ENCODE data around the gene ECHS1.

Gene ECHS1

DNA sequence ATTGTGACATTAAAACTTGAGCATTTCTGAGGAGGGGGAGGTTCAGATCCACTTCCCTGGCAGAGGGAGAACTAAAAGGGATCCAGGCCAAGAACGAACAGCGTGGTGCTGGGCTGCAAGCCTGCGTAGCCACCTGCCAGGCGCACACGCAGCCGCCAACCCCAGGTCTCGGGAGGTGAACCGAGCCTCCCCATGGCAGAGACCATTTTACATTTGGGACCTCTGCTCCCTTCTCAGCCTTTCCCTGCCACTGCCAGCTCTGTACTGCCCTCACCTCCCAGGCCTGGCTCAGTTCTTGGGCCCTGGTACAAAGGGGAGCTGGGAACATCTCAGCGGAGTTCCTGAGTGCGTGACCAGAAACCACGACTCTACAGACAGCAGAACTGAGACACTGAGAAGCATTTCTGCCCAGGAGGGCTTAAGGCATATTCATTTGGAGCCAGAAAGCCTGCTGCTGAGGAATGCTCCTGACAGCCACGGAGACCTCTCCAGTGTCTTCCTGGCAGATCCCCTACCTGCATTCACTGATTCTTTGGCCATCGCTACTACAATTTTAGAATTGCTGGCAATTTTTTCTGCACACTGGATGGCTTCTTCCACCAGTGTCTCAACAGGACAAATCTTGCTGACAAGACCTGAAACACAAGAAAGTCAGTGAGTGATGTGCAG is 7.6 kb downstream of the ECHS1 start:
- peaks cover 75% of the 10 kb centered on the region for H3K36me3 ChIP-seq (replicated peaks)
- H3K9me3 ChIP-seq: no peaks in the 10 kb centered on the region
- no peak overlapping the region for H3K4me3 ChIP-seq
- H3K27me3 ChIP-seq (ENCODE audit: low read depth): no peaks in the 10 kb centered on the region
- H3K4me1 ChIP-seq: no peaks in the 10 kb centered on the region; the same call in 1 of the 2 replicates
- in situ Hi-C loops (cut with MboI; ENCODE audit: low sequenced_read_pairs): no loop called here
- DNase-seq (ENCODE audit: low spot score in 2 of 2): no peak

DNA sequence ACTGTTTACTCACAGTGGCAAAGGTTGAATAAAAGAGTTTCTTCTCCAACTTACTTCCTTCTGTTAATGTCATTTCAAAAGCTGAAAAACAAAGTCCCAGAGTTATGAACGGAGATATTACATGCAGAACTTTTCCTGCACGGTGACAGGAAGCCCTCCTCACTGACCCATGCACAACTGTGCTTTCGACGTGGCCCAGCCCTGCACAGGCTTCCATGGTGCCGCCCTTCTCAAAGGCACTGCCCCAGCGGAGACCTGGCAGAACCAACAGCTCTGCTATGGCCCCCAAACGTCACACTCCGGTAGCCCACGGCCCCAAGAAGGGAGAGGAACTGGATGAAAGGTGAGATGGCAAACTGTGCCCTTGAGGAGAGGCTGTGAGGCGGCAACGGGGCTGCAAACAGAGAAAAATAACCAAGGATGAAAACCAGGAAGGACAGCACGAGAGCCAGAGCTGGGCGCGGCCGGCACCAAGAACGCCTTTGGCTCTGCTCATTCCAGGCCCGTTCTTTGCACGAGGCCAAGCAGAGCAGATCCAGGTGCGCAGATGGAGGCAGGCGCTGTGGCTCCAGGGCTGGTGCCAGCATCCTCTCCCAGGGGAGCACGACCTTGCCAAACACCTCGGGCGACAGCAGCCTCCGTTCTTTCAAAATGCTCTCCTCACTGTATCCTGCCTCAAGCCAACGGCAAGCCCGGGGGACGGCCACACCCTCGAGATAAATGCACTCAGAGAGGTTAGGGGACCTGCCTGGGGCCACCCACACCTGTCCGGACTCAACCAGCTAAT is 8.3 kb downstream of the ECHS1 start:
- H3K36me3 ChIP-seq (replicated peaks): peaks cover 67% of the 10 kb centered on the region
- in situ Hi-C loops (cut with MboI; ENCODE audit: low sequenced_read_pairs): no loop called here
- DNase-seq (ENCODE audit: low spot score in 2 of 2): no peak

DNA sequence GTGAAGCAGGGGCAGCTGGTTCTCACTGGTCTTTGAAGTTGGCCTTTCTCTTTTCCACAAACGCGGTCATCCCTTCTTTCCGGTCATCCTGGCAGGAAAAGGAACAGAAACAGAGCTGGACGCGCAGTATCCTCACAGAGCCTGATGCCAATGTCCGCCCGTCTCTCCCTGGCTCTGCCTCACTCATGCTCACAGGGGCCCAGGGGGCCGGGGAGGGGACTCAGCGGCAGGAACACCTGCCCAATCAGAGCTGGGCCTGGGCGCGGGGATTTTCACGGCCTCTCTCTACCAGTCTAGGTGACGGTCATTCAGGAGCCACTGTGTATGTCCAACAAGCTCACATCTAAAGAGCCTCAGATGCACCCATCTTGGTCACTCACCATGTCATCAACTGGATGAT is 10.3 kb downstream of the ECHS1 start:
- in situ Hi-C loops (cut with MboI; ENCODE audit: low sequenced_read_pairs): no loop called here
- peaks cover 50% of the 10 kb centered on the region for H3K36me3 ChIP-seq (replicated peaks)
- no peaks in the 10 kb centered on the region; the same call in 1 of the 2 replicates for H3K4me1 ChIP-seq
- no peak for DNase-seq (ENCODE audit: low spot score in 2 of 2)
- H3K27me3 ChIP-seq (ENCODE audit: low read depth): no peaks in the 10 kb centered on the region
- no peaks in the 10 kb centered on the region for H3K9me3 ChIP-seq
- H3K4me3 ChIP-seq: no peak overlapping the region

More for the DNA sequence above, 8.3 kb downstream of the ECHS1 start:
- no peaks in the 10 kb centered on the region for H3K27me3 ChIP-seq (ENCODE audit: low read depth)
- H3K9me3 ChIP-seq: no peaks in the 10 kb centered on the region
- no peaks in the 10 kb centered on the region; the same call in 1 of the 2 replicates for H3K4me1 ChIP-seq
- no peak overlapping the region for H3K4me3 ChIP-seq

DNA sequence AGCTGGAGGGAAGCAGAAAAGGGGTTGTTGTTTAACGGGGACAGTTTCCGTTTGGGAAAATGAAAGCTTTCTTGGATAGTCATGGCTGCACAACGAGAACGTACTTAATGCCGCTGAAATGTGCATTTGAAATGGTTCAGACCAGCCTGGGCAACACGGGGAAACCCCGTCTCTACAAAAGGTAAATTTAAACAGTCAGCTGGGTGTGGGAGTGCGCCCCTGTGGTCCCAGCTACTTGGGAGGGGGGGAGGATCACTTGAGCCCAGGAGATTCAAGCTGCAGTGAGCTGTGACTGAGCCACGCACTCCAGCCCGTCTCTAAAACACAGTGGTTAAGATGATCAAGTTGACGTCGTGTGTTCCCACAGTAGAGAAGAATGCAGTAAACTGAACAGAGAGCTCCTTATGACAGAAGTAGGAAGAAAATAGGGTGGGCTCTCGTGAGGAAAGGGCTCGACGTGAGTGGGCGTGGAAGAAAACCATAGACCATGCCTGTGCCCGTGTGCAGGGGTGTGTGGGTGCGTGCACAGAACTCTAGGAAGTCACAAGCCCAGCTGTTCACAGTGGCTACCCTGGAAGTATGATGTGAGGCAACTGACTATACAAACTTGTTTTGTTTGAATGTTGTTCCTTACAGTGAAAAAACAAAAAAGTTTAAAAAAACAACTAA is 11.2 kb downstream of the ECHS1 start:
- no peaks in the 10 kb centered on the region for H3K9me3 ChIP-seq
- in situ Hi-C loops (cut with MboI; ENCODE audit: low sequenced_read_pairs): no loop called here
- no peak overlapping the region for H3K4me3 ChIP-seq
- H3K4me1 ChIP-seq: no peaks in the 10 kb centered on the region; the same call in 1 of the 2 replicates
- DNase-seq (ENCODE audit: low spot score in 2 of 2): no peak
- H3K36me3 ChIP-seq (replicated peaks): peaks cover 48% of the 10 kb centered on the region
- H3K27me3 ChIP-seq (ENCODE audit: low read depth): no peaks in the 10 kb centered on the region

DNA sequence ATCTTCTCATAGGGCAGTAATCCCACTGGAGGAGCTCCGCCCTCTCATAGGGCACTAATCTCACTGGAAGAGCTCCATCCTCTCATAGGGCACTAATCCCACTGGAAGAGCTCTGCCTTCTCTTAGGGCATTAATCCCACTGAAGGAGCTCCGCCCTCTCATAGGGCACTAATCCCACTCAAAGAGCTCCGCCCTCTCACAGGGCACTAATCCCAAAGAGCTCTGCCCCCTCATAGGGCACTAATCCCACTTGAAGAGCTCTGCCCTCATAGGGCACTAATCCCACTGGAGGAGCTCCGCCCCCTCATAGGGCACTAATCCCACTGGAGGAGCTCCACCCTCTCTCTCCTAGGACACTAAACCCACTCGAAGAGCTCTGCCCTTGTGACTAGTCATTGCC is 11.9 kb downstream of the ECHS1 start:
- peaks cover 45% of the 10 kb centered on the region for H3K36me3 ChIP-seq (replicated peaks)

DNA sequence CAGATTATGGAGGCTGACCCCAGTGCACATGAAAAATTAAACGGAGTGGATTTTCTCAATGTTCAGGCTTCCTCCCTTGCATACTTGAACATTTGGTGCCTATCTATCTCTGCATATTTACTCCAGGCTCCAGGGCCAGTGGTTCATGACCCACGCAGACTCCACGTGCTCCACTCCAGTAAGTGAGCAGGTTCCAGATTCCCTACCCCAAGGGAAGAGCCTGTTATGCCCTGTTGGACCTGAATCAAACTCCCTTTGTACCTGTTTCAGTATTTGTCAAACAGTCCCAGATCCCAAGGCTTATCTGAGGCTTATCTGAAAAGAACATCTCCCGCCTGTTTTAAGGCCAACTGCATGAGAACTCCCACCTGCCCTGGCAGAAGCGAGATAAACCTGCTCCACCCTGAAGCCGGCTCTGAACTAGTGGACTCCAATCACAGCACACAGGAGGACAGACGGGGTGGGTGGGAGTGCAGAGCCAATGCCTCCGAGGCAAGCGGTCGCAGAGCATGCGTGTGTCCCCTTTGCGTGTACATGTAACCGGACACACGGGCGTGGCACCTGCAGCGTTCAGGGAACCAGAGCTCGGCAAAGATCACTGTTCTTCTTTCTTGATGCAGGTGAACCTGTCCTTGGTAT is 13.1 kb downstream of the ECHS1 start:
- in situ Hi-C loops (cut with MboI; ENCODE audit: low sequenced_read_pairs): no loop called here
- no peak for DNase-seq (ENCODE audit: low spot score in 2 of 2)
- H3K9me3 ChIP-seq: no peaks in the 10 kb centered on the region
- peaks cover 7% of the 10 kb centered on the region for H3K4me1 ChIP-seq
- H3K36me3 ChIP-seq (replicated peaks): peaks cover 43% of the 10 kb centered on the region
- no peaks in the 10 kb centered on the region for H3K27me3 ChIP-seq (ENCODE audit: low read depth)
- no peak overlapping the region for H3K4me3 ChIP-seq

More for the DNA sequence above, 11.9 kb downstream of the ECHS1 start:
- peaks cover 6% of the 10 kb centered on the region for H3K4me1 ChIP-seq
- H3K9me3 ChIP-seq: no peaks in the 10 kb centered on the region
- H3K27me3 ChIP-seq (ENCODE audit: low read depth): no peaks in the 10 kb centered on the region
- H3K4me3 ChIP-seq: no peak overlapping the region
- in situ Hi-C loops (cut with MboI; ENCODE audit: low sequenced_read_pairs): no loop called here
- DNase-seq (ENCODE audit: low spot score in 2 of 2): peak in 1 of 2 experiments; percentile 32

DNA sequence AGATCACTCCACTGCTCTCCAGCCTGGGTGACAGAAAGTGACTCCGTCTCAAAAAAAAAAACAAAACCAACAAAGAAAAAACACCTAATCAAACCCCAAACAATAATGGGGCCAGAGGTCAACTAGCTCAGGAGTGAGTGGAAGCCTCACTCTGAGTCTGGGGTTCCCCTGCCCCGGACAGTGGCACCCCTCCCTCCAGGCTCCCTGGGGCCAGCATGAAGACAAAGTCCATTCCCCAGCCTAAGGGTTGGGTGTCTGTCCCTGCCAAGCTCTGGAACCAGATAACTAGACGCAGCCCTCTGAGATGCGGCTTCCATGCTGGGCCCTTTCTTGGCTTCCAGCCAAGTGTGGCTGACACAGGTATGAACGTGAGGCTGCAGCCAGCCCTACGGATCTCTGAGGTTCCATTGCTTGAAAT is 13.6 kb downstream of the ECHS1 start:
- H3K4me1 ChIP-seq: peaks cover 7% of the 10 kb centered on the region
- H3K36me3 ChIP-seq (replicated peaks): peaks cover 37% of the 10 kb centered on the region
- DNase-seq (ENCODE audit: low spot score in 2 of 2): no peak

DNA sequence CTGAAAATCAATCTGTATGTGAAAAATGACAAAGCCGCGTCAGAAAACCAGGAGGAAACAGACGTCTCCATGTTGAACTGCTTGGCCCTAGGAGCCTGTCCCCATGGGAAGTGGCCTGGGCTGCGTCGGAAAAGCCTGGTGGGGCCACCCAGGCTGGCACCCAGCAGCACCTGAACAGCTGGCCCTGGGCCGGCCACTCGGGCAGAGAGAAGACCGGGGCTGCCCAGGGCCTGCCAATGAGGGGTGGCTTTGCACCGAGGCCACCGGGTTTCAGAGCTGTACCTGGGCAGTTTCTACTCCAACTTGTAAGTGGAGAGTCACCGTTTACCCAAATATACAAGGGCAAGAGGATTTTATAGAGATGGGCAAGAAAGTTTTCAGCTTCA is 14.2 kb downstream of the ECHS1 start:
- no peaks in the 10 kb centered on the region for H3K27me3 ChIP-seq (ENCODE audit: low read depth)

More for the DNA sequence above, 13.6 kb downstream of the ECHS1 start:
- in situ Hi-C loops (cut with MboI; ENCODE audit: low sequenced_read_pairs): no loop called here
- Histone ChIP-seq H3K4me3 (no peak overlapping the region), H3K27me3 (ENCODE audit: low read depth) (no peaks in the 10 kb centered on the region), H3K9me3 (no peaks in the 10 kb centered on the region)

DNA sequence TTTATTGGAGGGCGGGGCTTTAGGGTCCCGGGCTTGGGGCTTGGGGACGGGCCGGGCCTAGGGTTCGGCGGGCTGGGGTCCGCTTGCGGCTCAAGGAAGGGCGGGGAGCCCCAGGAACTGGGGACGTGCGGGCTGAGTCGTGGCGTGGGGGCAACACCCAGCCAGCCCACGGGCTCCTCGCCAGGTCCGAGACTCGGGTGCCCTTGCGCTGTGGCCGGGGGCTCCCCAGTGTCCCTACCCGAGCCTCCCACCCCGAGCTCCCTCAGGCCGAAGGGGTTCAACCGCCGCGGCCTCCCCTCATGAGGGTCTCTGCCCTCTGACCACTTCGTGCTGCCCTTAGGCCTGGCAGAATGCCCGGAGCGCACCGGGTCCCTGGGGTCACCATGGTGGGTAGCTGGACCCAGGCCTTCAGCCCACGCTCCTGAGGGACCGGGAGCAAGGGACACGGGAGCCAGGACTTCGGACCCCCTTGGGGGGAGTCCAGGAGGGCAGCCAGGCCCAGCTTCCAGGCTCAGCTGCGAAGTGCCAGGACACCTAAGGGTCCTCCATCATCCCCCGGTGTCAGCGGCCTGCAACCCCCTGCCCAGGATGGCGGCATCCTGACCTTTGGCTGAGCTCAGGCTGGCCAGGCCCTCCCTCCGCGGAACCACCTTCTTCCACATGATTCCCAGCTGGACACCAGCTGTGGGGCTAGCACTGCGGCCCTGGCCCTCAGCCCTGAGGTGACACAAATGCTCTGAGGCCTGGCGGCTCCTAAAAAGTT is 14.8 kb downstream of the ECHS1 start:
- no peaks in the 10 kb centered on the region for H3K9me3 ChIP-seq
- H3K4me3 ChIP-seq: no peak overlapping the region
- in situ Hi-C loops (cut with MboI; ENCODE audit: low sequenced_read_pairs): no loop called here
- DNase-seq (ENCODE audit: low spot score in 2 of 2): no peak
- no peaks in the 10 kb centered on the region for H3K27me3 ChIP-seq (ENCODE audit: low read depth)
- peaks cover 26% of the 10 kb centered on the region for H3K36me3 ChIP-seq (replicated peaks)
- peaks cover 7% of the 10 kb centered on the region for H3K4me1 ChIP-seq

More for the DNA sequence above, 14.2 kb downstream of the ECHS1 start:
- Histone ChIP-seq H3K4me3 (no peak overlapping the region), H3K4me1 (peaks cover 7% of the 10 kb centered on the region), H3K9me3 (no peaks in the 10 kb centered on the region), H3K36me3 (replicated peaks) (peaks cover 31% of the 10 kb centered on the region)
- DNase-seq (ENCODE audit: low spot score in 2 of 2): no peak
- in situ Hi-C loops (cut with MboI; ENCODE audit: low sequenced_read_pairs): no loop called here

DNA sequence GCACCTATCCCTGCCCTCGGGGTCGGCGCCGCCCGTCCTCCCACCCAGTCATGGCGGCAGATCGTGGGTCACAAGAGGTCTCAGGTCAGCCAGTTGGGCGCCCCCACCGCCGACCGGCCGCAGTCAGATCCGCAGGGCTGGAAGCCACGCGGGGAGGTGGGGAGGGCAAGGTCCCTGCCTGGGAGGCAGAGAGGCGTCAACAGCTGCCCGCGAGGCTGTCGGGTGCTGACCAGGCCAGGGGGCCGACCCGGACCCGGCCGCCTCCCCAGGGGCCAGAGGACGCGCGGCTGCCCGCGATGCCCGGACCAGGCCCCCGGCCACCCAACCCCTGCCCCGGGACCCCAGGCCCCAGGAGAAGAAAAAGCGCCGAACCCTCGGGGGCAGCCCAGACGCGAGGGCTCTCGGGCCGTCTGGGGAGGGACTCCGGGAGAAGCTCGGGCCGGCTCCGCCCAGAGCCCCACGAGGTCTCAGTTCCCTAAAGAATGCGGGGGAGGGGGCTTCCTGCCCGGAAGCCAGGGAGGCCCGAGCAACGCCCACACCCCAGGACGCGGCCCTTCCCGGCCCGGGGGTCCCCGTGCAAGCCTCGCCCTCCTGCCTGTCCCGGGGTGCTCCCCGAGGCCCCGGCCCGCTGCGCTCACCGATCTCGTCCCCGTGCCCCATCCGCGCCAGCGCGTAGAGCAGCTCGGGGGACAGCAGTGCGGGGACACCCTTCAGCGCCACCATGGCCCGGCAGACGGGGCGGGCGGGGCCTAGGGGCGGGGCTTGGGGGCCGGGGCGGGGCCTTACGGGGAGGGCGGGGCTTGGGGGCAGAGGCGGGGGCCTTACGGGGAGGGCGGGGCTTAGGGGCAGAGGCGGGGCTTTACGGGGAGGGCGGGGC is 15.6 kb downstream of the ECHS1 start, which contains the start of gene FUOM:
Gene FUOM, minus strand, starts transcription at position 735 of the 877 bp plus-strand sequence. Its CDS starts 12 bp downstream, at position 723.
- in situ Hi-C loops (cut with MboI; ENCODE audit: low sequenced_read_pairs): no loop called here
- peaks cover 18% of the 10 kb centered on the region for H3K36me3 ChIP-seq (replicated peaks)
- peak within 1 kb of the TSS; percentile 72 for H3K4me3 ChIP-seq
- H3K9me3 ChIP-seq: no peaks in the 10 kb centered on the region
- no peaks in the 10 kb centered on the region for H3K27me3 ChIP-seq (ENCODE audit: low read depth)
- DNase-seq (ENCODE audit: low spot score in 2 of 2): peak; percentile 75 to 88
- peaks cover 7% of the 10 kb centered on the region for H3K4me1 ChIP-seq

DNA sequence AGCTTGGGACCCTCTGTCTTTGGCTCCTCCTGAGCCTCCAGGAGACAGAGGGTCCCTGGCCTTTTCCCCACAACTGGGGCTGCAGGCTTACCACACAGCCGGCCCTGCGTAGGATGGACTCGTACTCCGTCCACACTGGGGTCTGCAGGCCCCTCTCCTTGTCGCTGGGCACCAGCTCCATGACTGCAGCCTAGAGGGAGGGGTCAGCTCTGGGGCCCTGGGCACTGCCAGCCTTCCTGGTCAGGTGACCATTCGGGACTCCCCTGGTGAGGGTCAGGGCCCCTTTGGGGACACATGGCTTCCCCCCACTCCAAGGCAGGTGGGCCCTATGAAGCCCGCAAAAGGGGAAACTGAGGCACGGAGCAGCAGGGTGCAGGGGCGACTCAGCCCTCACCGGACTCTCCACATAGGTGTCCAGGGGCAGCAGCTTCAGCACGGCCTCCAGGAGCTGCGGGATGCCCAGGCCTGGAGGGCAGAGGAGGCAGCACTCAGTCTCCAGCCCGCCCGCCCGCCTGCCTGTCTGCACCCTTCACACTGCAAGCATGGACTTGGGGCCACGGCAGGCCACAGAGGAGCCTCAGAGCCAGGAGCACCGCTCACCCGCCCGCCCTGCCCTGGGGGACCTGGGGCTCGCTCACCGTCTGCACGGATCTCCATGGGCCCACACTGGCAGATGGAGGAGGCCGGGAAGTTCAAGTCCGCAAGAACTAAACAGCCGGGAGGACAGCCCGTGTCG is 16.4 kb downstream of the ECHS1 start:
- DNase-seq (ENCODE audit: low spot score in 2 of 2): no peak
- peak overlapping the region; percentile 72 for H3K4me3 ChIP-seq
- in situ Hi-C loops (cut with MboI; ENCODE audit: low sequenced_read_pairs): no loop called here

DNA sequence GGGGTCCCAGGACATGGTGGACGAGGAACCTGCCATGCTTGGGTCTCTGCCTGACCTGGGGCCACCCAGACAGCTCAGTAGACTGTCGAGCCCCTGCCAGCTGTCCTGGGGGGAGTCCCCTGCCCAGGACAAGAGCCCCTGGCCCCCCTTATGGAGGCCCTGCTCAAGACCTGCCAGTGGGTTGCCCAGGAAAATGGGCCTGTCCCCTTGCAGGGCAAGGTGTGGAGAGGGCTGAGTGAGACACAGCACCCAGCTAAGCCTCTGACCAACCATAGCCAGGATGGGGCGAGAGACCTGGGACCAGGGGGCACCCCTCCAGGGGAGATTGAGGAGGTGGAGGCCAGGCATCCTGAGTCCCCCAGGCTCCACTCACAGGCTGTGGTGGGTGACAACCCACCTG is 17.2 kb downstream of the ECHS1 start:
- no peak for DNase-seq (ENCODE audit: low spot score in 2 of 2)
- in situ Hi-C loops (cut with MboI; ENCODE audit: low sequenced_read_pairs): no loop called here
- no peaks in the 10 kb centered on the region for H3K27me3 ChIP-seq (ENCODE audit: low read depth)
- peaks cover 7% of the 10 kb centered on the region for H3K4me1 ChIP-seq
- peaks cover 13% of the 10 kb centered on the region for H3K36me3 ChIP-seq (replicated peaks)
- H3K4me3 ChIP-seq: no peak overlapping the region; the same call in 1 of the 2 replicates
- H3K9me3 ChIP-seq: no peaks in the 10 kb centered on the region

More for the DNA sequence above, 16.4 kb downstream of the ECHS1 start:
- Histone ChIP-seq H3K36me3 (replicated peaks) (peaks cover 13% of the 10 kb centered on the region), H3K27me3 (ENCODE audit: low read depth) (no peaks in the 10 kb centered on the region), H3K4me1 (peaks cover 7% of the 10 kb centered on the region), H3K9me3 (no peaks in the 10 kb centered on the region)
